HG02973 (cell line): ENCODE measurements around the gene SLC25A11.
A peak's percentile ranks its signal among the peaks of the same experiment; 100 is the strongest.

Experiments used
- ATAC-seq: cut with Tn5 transposase; IDR thresholded peaks from one replicate; pipeline ENCODE4 v1.9.1; 2021; ENCODE audit warnings: moderate library complexity; ENCODE audit not compliant: unreplicated experiment

SLC25A11 gene

DNA sequence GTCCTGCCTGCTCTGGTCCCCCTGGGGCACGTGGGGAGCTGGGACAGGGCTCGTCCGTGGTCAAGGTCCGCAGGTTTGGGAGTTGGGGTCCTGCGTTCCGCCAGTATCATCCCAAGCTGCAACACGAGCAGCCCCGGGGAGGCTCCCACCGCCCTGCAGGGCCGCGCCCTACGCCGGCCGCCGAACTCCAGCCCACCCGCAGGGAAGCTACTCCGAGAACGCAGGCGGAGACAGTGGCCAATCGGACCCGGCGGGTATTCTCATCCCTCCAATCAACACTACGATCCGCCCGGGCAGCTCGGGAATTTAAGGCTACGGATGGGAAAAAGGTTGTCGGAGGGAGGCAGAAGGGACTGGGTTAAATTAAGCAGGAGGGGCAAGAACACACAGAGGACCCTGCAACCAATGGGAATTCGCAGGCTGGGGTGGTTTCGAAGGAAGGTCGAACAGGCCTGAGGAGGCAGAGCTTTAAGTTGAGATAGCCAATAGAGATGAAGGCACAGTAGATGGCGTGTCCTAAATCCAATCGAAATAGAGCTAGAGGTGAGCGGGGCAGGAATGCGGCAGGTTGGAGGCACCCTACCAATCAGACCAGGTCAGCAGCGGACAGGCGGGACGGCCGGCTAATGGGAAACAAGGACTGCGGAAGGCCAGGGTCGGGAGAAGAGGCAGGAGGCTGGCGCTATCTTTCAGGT is 27.1 kb upstream of the SLC25A11 start:
- peak; percentile 69 for ATAC-seq

DNA sequence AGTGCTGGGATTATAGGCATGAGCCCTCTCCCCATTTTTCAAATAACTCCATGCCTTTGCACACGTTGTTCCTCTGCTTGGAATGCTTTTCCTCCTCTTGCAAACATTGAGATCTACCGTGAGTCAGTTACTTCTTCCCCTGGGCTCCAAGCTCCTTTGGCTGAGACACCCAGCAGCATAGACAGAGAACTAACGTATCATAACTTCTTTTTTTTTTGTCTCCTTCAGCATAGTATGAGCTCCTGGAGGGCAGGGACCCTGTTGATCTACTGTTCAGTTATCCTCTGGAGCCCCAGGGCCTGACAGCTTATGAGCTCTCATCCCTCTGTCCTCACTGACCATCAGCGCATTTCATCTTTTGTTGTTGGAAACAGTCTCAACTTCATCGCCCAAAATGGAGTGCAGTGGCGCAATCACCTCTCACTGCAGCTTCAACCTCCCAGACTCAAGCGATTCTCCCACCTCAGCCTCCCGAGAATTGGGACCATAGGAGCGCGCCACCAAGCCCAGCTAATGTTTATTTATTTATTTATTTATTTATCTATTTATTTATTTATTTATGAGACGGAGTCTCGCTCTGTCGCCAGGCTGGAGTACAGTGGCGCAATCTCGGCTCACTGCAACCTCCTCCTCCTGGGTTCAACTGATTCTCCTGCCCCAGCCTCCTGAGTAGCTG is 25.6 kb upstream of the SLC25A11 start:
- no peak for ATAC-seq

DNA sequence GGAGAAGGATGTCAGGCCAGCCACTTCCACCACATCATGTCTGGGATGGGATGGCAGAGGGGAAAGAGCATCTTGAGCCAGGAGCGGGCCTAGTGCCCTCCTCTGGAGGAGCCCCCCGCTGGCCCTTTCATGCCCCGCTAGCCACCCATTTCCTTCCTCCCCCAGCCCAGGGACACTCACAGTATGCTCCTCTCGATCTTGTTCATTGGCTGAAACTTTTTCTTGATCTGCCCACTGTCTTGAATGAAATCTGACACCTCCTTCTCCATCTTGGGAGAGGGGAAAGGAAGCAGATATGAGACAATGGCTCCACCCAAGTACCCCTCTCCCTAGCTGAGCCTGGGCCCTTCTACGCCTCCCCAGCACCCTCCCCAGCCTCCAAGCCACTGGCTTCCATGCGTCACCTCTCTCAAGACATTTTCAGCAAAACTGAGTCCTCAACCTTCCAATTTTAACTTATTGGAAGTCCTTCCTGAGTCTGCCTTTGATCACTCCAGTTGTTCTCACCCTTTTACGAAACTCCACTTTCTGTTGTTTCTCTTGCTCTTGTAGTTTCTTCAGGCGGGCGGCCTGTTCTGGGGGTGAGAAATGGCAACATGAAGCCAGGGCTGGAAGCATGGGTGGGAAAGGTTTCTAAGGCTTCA is 20.6 kb upstream of the SLC25A11 start:
- ATAC-seq: no peak

DNA sequence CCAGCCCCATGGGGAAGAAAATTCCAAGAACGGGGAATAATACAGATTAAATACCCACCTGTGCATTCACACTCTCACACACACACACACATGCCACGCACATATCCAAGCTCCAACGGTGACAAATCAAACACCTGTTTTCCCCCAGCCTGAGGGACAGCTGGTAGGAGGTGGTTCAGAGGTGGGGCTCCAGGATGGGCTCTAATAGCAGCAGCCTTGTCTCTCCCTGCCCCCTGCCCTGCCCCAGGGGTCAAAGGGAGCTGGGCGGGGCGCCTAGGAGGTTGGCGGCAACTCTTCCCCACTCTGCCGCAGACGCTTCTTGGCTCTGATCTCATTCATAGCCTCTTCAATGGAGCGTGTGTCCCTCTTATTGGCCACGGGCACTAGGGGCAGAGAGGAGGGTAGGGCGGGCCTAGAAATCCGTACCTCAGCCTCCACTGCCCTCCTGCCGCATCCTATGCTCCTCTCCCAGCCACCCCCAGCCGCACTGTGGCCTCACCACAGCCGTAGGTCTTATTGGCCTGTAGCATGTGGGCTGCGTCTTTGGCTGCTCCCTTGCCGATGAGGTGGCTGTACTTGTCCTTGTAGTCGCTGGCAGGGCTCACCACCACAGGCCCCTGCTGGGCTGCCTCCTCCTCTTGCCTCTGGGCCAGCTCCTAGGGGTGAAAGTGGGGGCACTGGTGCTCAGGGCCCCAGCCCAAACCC is 19.6 kb upstream of the SLC25A11 start:
- ATAC-seq: no peak

DNA sequence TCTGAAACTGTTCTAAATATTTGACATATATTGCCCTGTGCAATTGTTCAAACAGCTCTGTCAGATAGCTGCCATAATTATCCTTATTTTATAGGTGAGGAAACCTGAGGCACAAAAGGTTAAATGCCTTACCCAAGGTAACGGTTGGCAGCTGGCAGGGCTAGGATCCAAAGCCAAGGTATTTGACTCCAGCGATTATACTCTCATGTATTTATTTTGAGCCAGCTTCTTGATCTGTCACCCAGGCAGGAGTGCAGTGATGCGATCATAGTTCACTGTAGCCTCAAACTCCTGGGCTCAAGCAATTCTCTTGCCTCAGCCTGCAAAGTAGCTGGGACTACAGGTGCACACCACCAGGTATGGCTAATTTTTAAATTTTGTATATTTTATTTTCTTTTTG is 18.3 kb upstream of the SLC25A11 start:
- no peak for ATAC-seq

DNA sequence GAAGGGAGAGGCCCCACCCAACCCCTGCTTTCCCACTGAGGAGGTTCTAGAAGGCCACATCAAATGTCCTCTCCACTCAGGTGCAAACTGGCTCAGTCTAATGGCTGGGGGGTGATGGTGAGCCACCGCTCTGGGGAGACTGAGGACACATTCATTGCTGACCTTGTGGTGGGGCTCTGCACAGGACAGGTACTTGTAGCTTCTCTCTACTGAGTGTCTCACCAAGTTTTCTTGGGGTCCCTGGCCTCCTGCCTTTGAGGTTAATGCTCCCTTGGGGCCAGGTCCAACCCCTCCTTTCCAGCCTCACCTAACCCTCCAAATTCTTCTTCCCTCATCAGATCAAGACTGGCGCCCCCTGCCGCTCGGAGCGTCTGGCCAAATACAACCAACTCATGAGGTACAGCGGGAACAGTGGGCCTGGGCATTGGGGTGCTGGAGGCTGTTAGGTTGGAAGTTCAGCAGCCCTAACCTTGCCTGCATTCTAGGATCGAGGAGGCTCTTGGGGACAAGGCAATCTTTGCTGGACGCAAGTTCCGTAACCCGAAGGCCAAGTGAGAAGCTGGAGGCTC is 16.7 kb upstream of the SLC25A11 start:
- no peak for ATAC-seq

DNA sequence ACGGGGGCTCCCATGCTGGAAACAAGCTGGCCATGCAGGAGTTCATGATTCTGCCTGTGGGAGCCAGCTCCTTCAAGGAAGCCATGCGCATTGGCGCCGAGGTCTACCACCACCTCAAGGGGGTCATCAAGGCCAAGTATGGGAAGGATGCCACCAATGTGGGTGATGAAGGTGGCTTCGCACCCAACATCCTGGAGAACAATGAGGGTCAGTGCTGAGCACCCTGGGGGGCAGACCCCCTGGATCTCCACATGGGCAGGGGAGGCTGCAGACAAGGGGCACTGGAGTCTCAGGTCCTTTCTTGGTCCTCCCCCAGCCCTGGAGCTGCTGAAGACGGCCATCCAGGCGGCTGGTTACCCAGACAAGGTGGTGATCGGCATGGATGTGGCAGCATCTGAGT is 15.2 kb upstream of the SLC25A11 start:
- ATAC-seq: no peak

DNA sequence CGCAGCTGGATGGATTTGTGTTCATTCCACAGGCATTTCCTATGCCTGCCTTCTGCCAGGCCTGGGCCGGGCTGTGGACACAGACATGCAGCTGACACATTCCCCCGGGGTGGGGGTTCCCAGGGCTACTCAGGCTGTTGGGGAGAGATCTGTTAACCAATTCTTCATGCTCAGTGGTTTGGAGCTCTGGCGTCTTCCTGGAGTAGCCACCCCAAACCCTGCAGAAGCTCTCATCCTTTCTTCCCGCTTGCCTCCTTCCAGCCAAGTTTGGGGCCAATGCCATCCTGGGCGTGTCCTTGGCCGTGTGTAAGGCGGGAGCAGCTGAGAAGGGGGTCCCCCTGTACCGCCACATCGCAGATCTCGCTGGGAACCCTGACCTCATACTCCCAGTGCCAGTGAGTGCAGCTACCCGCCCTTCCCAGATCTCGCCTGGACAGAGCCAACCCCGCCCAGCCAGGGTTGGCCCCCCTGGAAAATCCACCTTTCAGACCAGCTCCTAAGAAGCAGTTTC is 13.7 kb upstream of the SLC25A11 start:
- no peak for ATAC-seq

DNA sequence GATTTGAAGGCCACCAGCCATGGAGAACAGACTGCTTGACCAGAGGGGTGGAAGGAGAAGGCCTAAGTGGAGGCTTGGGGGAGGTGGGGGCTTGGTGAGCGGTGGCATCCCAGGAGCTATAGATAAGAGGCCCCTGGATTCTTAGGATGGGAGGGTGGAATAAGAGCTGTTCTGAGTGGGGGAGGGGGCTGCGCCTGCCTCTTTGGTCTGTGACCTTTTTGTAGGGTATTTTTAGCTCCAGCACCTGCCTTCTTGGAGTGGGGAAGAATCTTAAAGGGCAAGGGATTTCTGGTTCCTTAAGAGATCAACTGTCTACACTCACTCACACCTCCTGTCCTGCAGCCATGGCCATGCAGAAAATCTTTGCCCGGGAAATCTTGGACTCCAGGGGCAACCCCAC is 11.6 kb upstream of the SLC25A11 start:
- ATAC-seq: no peak

DNA sequence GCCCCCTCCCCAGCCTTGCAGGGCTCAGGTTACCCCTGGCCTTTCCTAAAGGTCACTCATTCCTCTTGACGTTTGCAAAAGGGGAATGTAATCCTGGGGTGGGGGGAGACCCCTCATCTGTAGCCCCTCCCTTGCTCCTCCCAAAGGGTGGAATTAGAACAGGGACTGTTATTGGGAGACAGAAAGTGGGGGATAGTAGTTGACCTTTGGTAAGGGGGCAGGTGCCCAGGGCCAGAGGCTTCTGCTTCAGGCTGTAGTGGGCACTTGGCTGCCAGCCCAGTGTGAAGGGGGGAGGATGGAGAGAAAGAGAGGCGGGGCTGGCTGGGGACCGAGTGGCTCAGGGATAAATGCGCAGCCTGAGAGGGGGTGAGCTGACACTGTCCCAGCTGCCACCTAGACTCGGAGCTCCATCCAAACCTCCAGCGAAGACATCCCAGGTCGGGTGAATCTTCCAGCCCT is 10.9 kb upstream of the SLC25A11 start, which contains the start of gene ENO3:
Gene ENO3 (plus strand): TSS at position 374 of the 459 bp plus-strand sequence. CDS start 711 bp downstream, outside the sequence.
- ATAC-seq: no peak

DNA sequence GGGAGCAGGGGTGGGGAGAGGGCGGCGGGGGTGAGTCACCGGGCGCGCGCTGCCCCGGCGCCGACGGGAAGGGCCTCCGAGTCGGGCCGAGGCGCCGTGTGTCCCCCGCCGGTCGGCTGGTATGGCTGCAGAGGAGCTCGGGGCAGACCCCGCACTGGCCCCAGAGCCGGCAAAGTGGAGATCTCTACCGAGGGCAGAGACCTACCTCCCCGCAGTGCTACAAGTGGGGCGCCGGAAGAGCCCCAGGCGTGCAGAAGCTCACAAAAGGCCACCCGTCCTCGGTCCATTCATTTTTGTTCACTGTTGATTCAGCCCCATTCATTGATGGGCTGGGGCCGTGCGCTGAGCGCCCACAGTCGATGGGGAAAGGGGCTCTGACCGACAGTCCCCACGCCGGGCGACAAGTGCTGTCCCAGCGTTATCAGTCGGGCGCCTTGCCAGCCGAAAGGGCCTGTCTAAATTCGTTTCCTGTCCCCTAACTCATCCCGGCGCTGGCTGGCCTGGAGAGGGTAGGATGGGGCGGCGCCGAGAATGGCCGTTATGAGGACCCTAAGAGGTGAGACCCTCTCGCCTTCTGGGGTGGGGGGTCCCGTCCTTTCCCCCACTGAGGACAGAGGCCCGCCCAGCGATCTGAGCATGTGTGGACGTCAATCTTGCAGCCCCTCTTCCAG is 10.4 kb upstream of the SLC25A11 start:
- peak; percentile 8 for ATAC-seq

DNA sequence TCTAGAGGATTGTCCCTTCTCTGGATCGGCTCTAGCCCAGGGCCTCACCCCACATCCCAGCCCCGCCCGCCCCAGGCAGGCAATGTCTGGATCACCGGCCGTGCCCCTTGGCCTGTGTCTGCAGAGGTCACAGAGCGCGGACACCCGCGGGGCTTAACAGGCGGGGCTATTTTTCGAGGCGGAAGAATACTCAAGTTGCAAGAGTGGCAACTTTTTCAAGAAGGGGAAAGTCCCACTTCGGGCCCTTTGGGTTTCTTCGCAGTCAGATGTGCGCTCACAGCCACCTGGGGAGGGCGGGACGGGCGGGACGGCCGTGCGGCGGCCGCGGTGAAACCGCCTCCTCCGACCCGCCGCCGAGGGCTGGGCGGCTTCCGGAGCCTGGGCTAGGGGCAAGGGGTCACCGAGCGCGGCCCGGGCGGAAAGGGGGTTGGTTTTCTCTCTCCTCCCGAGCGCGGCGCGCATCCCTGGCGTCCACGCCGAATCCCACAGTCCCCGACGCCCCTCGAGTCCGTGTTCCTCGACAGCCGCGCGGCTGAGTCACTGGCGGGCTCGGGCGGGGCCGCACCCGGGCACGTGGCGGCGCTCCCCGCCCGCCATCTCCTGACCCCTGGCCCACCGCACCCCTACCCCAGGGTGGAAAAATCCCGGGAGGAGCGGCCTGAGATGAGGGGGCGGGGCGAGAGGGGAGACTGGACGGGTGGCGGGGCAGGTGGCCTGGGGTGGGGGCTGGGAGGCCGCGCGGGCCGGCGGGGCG is 9.7 kb upstream of the SLC25A11 start:
- ATAC-seq: peak; percentile 24

DNA sequence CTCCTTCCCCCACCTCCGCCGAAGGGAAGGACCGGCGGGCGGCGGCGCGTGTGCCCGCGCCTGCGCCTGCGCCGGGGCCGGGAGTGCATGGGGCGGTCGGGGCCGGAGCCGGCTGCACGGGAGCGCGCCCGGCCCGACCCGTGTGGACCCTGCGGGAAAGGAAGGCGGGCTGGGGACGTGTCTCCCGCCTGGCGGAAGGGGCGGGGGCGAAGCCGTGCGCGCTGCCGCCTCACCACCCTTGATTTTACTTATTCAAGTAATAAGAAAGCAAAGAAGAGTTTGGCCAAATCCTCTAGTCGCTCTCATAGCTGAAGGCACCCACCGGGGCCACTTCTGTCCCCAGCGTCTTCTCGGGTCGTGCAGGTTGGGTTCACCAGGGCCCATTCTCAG is 9.1 kb upstream of the SLC25A11 start:
- peak; percentile 30 for ATAC-seq

DNA sequence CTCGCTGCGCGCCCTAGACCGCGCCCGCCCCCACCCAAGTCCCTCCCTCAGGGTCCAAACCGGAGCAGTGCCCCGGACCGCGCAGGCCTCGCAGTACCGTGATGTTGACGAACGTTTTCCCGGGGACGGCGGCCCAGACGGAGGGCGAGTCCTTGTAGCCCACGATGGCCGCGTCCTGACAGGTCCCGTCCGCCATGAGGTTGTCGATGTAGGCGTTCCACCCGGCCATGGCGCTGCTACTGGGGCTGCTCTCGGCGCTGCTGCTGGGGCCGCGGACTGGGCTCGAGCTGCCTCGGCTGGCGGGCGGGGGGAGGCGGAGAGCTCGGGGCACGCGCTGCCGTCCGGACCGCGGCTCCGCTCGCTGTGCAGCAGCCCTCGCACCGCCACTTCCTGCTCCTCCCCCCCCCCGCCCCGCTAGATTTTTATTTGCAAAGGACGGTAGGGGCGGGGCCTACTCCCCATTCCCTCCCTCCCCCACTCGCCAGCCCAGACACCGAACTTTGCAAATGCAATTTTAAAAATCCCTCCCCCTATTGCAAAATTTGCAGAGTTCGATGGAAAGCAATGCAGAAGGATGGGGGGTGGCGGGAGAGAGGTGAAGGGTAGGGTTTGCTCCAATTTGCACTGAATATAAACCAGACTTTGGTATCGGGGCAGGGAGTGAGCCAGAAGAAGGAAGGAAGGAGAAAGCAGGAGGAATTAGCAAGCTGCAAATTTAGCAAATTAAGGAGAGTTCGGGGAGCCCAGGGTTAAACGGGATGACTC is 8.5 kb upstream of the SLC25A11 start, which contains the start of gene PFN1:
Gene PFN1 (minus strand): TSS at position 365 of the 765 bp plus-strand sequence. CDS start 136 bp downstream, at position 229.
- peak; percentile 7 for ATAC-seq

DNA sequence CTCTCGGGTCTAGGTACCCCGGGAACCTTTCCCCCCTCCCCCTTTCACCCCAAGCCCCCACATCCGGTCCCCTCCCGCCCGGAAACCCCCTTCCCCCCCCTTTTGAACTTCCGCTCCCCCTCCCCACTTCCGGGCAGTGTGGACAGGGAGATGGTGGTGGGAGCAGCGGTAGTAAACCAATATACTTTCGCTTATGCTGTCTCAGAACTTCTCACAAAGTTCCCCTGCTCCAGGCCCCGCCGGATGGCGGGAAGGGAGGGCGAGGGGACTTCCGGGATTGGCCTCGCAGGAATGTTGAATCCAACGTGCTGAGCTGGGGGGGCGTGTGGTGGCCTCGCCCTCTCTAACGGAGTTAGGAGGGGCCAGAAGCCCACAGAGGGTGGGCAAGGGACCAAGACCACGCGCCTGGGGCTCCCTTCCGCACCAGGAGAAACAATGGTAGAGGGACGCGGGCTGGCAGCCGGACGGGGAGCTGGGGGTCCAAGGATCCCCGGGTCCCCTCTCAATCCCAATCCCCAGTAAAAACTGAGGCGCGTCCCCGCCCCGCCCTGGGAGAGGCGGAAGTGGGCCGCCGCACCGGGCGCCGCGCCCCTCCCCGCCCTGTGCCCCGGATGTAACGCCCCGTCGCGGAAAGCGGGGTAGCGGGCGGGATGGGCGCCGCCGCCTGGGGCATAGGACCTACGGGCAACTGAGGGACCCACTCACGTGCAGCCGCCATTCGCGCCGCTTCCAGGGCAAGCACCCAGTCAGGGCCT is 7.7 kb upstream of the SLC25A11 start:
- no peak for ATAC-seq

DNA sequence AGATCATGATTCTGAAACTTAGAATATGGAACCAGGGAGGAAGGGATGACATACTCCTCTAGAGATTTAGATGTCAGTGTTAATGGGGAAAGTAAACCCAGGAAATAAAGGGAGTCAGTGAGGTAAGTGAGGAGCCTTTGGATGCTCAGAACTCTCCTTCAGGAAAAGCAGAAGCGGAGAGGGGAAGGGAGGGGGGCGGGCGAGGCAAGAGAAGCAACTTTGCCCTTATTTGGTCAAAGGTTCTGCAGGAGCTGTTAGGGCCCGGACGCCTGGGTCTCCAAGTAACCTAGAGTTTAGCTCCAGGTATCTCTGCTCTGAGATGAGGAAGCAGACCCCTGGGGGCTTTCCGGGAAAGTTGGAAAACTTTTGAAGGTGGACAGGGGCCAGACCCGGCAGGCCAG is 7.2 kb upstream of the SLC25A11 start:
- no peak for ATAC-seq

DNA sequence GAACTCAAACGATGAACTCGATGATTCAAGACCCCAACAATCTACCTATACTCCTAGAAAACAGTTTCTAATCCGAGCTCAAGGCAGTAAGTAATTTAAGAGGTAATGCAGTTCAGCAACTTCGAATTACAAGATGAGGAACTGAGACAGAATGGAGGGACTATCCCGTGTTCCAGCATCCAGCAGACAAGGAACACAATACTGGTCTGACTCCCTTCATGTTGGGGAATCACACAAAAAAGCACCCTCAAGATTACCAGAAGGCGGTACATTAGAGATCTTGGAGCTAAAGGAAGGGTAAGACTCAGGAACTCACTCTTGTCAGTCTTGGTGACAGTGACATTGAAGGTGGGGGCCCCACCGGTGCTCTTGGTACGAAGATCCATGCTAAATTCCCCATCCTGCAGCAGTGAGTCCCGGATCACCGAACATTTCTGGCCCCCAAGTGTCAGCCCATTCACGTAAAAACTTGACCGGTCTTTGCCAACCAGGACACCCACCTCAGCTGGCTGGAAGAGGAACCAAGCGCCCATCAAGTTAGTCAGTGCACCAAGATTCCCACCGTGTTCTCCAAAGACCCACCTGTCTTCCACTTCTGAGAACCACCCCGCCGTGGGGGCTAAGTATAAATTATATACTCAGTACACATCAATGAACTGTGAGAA is 6.6 kb upstream of the SLC25A11 start:
- no peak for ATAC-seq

DNA sequence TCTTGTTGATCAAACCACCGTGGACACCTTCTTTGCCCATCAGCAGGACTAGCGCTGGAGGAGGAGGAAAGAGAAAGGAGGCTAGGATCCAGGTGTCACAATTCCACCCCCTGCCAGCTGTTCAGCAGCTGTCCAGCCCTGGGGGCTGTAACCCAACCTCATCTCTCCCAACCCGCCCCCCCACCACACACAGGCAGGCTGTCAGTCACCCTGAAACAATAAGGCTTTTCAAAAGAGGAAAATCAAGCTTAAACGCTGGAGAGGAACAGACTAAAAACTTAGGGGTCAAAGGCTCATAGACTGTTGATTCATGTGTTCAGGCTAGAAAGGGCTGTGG is 6.1 kb upstream of the SLC25A11 start:
- no peak for ATAC-seq
